Liver (tissue), 3 donors: Measurements from ENCODE around the gene TTC34.

ENCODE experiments used
- ATF3 ChIP-seq: IDR thresholded peaks from 2 replicates; pipeline ENCODE4 v1.6.1; 2016; ENCODE audit warnings: antibody characterized with exemption
- CTCF ChIP-seq: fragments of 150-350 bp; IDR thresholded peaks from 2 replicates; pipeline ENCODE4 v1.5.1; 2017; ENCODE audit warnings: improper control_type of control experiment, low read depth, low read length; ENCODE audit not compliant: missing input control
- FOXA2 ChIP-seq: IDR thresholded peaks from 2 replicates; pipeline ENCODE4 v1.6.1; 2016; ENCODE audit warnings: antibody characterized with exemption
- GABPA ChIP-seq, 2 donors: IDR thresholded peaks in 1 of 2; conservative IDR thresholded peaks in 1 of 2; 2 replicates each; pipeline ENCODE4 v1.6.1; 2016; ENCODE audit warnings: antibody characterized with exemption in 2 of 2, mild to moderate bottlenecking in 1 of 2, moderate library complexity in 1 of 2
- HNF4A ChIP-seq, 2 donors: conservative IDR thresholded peaks; 2 replicates each; pipeline ENCODE4 v1.6.1; 2016; ENCODE audit warnings: antibody characterized with exemption in 2 of 2, mild to moderate bottlenecking in 2 of 2
- JUND ChIP-seq, 2 donors: IDR thresholded peaks; 2 replicates each; pipeline ENCODE4 v1.6.1; 2016; ENCODE audit warnings: antibody characterized with exemption in 2 of 2
- NR2F2 ChIP-seq: IDR thresholded peaks from 2 replicates; pipeline ENCODE4 v1.6.1; 2016; ENCODE audit warnings: antibody characterized with exemption
- RAD21 ChIP-seq, 2 donors: IDR thresholded peaks; 2 replicates each; pipeline ENCODE4 v1.6.1; 2016; ENCODE audit warnings: antibody characterized with exemption in 2 of 2, mild to moderate bottlenecking in 2 of 2
- SP1 ChIP-seq: IDR thresholded peaks from 2 replicates; pipeline ENCODE4 v1.6.1; 2018; ENCODE audit warnings: antibody characterized with exemption, mild to moderate bottlenecking
- TAF1 ChIP-seq: conservative IDR thresholded peaks from 2 replicates; pipeline ENCODE4 v1.6.1; 2016; ENCODE audit warnings: antibody characterized with exemption, mild to moderate bottlenecking
- YY1 ChIP-seq: IDR thresholded peaks from 2 replicates; pipeline ENCODE4 v1.6.1; 2016; ENCODE audit warnings: antibody characterized with exemption, mild to moderate bottlenecking
- TF ChIP-seq, protein P1 (sequence below): IDR thresholded peaks from 2 replicates; pipeline ENCODE4 v1.6.1; 2016; ENCODE audit warnings: antibody characterized with exemption
- TF ChIP-seq, protein P2 (sequence below): IDR thresholded peaks from 2 replicates; pipeline ENCODE4 v1.6.1; 2016; ENCODE audit warnings: antibody characterized with exemption, mild to moderate bottlenecking
- TF ChIP-seq, protein P3 (sequence below): IDR thresholded peaks from 2 replicates; pipeline ENCODE4 v1.6.1; 2016; ENCODE audit warnings: antibody characterized with exemption
- donor health status: healthy.
- donor health status: healthy.

GRCh38 chr1:2629627-2630497 lies 171.6 kb downstream of the TTC34 start:
- TF ChIP-seq, protein P1, sequence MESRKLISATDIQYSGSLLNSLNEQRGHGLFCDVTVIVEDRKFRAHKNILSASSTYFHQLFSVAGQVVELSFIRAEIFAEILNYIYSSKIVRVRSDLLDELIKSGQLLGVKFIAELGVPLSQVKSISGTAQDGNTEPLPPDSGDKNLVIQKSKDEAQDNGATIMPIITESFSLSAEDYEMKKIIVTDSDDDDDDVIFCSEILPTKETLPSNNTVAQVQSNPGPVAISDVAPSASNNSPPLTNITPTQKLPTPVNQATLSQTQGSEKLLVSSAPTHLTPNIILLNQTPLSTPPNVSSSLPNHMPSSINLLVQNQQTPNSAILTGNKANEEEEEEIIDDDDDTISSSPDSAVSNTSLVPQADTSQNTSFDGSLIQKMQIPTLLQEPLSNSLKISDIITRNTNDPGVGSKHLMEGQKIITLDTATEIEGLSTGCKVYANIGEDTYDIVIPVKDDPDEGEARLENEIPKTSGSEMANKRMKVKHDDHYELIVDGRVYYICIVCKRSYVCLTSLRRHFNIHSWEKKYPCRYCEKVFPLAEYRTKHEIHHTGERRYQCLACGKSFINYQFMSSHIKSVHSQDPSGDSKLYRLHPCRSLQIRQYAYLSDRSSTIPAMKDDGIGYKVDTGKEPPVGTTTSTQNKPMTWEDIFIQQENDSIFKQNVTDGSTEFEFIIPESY, result no peak
- TF ChIP-seq CTCF (no peak), FOXA2 (no peak), RAD21 (IDR thresholded peaks at IDR 0.05) (no peak), YY1 (no peak), TAF1 (no peak), GABPA (IDR thresholded peaks at IDR 0.05 in 1 of 2, conservative IDR thresholded peaks at IDR 0.05 in 1 of 2) (no peak), JUND (IDR thresholded peaks at IDR 0.05) (no peak), SP1 (no peak), ATF3 (no peak), NR2F2 (no peak), HNF4A (conservative IDR thresholded peaks at IDR 0.05) (no peak)
- TF ChIP-seq, protein P2, sequence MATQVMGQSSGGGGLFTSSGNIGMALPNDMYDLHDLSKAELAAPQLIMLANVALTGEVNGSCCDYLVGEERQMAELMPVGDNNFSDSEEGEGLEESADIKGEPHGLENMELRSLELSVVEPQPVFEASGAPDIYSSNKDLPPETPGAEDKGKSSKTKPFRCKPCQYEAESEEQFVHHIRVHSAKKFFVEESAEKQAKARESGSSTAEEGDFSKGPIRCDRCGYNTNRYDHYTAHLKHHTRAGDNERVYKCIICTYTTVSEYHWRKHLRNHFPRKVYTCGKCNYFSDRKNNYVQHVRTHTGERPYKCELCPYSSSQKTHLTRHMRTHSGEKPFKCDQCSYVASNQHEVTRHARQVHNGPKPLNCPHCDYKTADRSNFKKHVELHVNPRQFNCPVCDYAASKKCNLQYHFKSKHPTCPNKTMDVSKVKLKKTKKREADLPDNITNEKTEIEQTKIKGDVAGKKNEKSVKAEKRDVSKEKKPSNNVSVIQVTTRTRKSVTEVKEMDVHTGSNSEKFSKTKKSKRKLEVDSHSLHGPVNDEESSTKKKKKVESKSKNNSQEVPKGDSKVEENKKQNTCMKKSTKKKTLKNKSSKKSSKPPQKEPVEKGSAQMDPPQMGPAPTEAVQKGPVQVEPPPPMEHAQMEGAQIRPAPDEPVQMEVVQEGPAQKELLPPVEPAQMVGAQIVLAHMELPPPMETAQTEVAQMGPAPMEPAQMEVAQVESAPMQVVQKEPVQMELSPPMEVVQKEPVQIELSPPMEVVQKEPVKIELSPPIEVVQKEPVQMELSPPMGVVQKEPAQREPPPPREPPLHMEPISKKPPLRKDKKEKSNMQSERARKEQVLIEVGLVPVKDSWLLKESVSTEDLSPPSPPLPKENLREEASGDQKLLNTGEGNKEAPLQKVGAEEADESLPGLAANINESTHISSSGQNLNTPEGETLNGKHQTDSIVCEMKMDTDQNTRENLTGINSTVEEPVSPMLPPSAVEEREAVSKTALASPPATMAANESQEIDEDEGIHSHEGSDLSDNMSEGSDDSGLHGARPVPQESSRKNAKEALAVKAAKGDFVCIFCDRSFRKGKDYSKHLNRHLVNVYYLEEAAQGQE, result no peak
- TF ChIP-seq, protein P3, sequence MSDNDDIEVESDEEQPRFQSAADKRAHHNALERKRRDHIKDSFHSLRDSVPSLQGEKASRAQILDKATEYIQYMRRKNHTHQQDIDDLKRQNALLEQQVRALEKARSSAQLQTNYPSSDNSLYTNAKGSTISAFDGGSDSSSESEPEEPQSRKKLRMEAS, result no peak
